HEK293T (cell line): ENCODE results near the gene TXNIP.

ENCODE experiments used
- CTCF ChIA-PET: fragments of 350-600 bp; formaldehyde crosslinking; extraction: SDS; loops from one replicate; lab custom pipeline; 2021; ENCODE audit warnings: antibody characterized with exemption, inconsistent platforms; lab: Yijun Ruan, JAX
- POLR2A ChIA-PET: fragments of 350-600 bp; formaldehyde crosslinking; extraction: SDS; loops from one replicate; lab custom pipeline; 2020; ENCODE audit warnings: antibody characterized with exemption, inconsistent platforms; lab: Yijun Ruan, JAX
- DNase-seq: peaks from one replicate; pipeline ENCODE4 v3.0.0; 2012; ENCODE audit warnings: mixed read lengths; ENCODE audit errors: extremely low spot score
- ARNT ChIP-seq: fragments of 450-650 bp; IDR thresholded peaks from 2 replicates; pipeline ENCODE4 v1.6.1; 2017; ENCODE audit warnings: mild to moderate bottlenecking
- BHLHE40 ChIP-seq: fragments of 450-650 bp; IDR thresholded peaks from 2 replicates; pipeline ENCODE4 v1.6.1; 2016; ENCODE audit warnings: mild to moderate bottlenecking, moderate library complexity, borderline replicate concordance
- CTBP1 ChIP-seq: fragments of 450-650 bp; IDR thresholded peaks from 2 replicates; pipeline ENCODE4 v1.6.1; 2016; ENCODE audit warnings: borderline replicate concordance
- ELF4 ChIP-seq: fragments of 450-650 bp; IDR thresholded peaks from 2 replicates; pipeline ENCODE4 v1.6.1; 2017; ENCODE audit warnings: antibody characterized with exemption
- FOXA1 ChIP-seq: fragments of 450-650 bp; IDR thresholded peaks from 2 replicates; pipeline ENCODE4 v1.6.1; 2016; ENCODE audit warnings: mild to moderate bottlenecking
- FOXK2 ChIP-seq: fragments of 450-650 bp; IDR thresholded peaks from 2 replicates; pipeline ENCODE4 v1.6.1; 2016; ENCODE audit warnings: mild to moderate bottlenecking
- FOXM1 ChIP-seq: fragments of 450-650 bp; IDR thresholded peaks from 2 replicates; pipeline ENCODE4 v1.6.1; 2017; ENCODE audit warnings: mild to moderate bottlenecking, borderline replicate concordance
- HDGF ChIP-seq: fragments of 450-650 bp; IDR thresholded peaks from 2 replicates; pipeline ENCODE4 v1.6.1; 2017; ENCODE audit warnings: antibody characterized with exemption, borderline replicate concordance
- L3MBTL2 ChIP-seq: fragments of 450-650 bp; conservative IDR thresholded peaks from 2 replicates; pipeline ENCODE4 v1.6.1; 2016; ENCODE audit warnings: mild to moderate bottlenecking
- LEF1 ChIP-seq: fragments of 450-650 bp; IDR thresholded peaks from 2 replicates; pipeline ENCODE4 v1.6.1; 2017; ENCODE audit warnings: mild to moderate bottlenecking, borderline replicate concordance
- NFRKB ChIP-seq: fragments of 450-650 bp; IDR thresholded peaks from 2 replicates; pipeline ENCODE4 v1.6.1; 2016; ENCODE audit warnings: mild to moderate bottlenecking, moderate library complexity
- SP1 ChIP-seq: fragments of 450-650 bp; IDR thresholded peaks from 2 replicates; pipeline ENCODE4 v1.6.1; 2017
- SUZ12 ChIP-seq: fragments of 450-650 bp; IDR thresholded peaks from 2 replicates; pipeline ENCODE4 v1.6.1; 2016; ENCODE audit warnings: mild to moderate bottlenecking
- ZNF384 ChIP-seq: fragments of 450-650 bp; IDR thresholded peaks from 2 replicates; pipeline ENCODE4 v1.6.1; 2016
- TF ChIP-seq, protein P1 (sequence below): fragments of 450-650 bp; IDR thresholded peaks from 2 replicates; pipeline ENCODE4 v1.6.1; 2016

Gene TXNIP

DNA sequence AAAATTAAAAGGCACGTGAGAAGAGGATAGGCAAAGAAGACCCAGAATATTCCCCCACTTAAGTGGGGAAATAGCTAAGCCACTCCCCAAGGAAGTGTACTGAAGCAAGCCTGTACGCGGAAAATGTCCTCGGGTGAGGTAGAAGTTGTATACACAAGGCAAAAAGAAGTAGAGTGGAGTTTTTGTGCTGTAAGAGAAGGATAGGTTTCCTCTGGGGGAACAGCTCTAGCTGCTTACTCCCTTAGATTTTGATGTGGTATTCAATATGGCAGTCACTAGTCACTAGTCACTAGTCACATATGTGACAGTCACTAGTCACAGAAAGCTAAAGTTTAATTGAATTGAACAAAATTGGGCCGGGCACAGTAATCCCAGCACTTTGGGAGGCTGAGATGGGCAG lies 7.6 kb downstream of the TXNIP start:
- ChIA-PET CTCF (interaction anchor here (0.7 to 2.8 kb wide), 3 partner anchors 11 to 19 kb away, joined by 3 to 8 read pairs (median 3); no protein-coding TSS in a partner anchor), POLR2A (interaction anchor here (1.0 to 8.2 kb wide), 4 partner anchors 8 to 61 kb away, joined by 3 to 115 read pairs (median 15); partner anchors contain the start of genes ANKRD34A, POLR3GL, RBM8A and TXNIP)
- DNase-seq = no peak
- TF ChIP-seq FOXM1 (no peak), FOXA1 (no peak), ARNT (no peak), ZNF384 (no peak), HDGF (no peak), FOXK2 (no peak), LEF1 (no peak), ELF4 (no peak), SUZ12 (no peak), SP1 (no peak), BHLHE40 (no peak), NFRKB (no peak)
- TF ChIP-seq, protein P1, sequence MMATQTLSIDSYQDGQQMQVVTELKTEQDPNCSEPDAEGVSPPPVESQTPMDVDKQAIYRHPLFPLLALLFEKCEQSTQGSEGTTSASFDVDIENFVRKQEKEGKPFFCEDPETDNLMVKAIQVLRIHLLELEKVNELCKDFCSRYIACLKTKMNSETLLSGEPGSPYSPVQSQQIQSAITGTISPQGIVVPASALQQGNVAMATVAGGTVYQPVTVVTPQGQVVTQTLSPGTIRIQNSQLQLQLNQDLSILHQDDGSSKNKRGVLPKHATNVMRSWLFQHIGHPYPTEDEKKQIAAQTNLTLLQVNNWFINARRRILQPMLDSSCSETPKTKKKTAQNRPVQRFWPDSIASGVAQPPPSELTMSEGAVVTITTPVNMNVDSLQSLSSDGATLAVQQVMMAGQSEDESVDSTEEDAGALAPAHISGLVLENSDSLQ = no peak

DNA sequence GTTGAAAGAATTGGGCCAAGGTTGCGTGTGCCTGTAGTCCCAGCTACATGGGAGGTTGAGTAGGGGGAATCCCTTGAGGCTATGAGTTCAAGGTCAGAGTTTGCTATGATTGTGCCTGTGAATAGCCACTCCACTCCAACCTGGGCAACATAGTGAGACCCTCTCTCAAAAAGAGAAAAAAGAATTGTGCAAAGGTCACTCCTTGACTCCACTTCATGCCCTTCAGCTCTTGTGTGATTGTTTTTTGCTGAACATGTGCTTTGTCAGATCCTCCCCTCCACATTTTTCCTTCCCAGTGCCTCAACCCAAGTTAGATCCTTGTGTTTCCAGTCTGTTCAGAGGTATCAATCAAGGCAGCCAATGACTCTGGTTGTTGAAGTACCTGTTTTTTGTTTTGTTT lies 8.5 kb downstream of the TXNIP start:
- ChIA-PET POLR2A (interaction anchor here (1.0 to 8.2 kb wide), 5 partner anchors 7 to 61 kb away, joined by 3 to 115 read pairs (median 6); partner anchors contain the start of genes ANKRD34A, POLR3GL, RBM8A and TXNIP), CTCF (interaction anchor here (2.8 kb wide), 1 partner anchor 10 kb away, joined by 8 read pairs; no protein-coding TSS in a partner anchor)
- no peak for DNase-seq
- no peak for TF ChIP-seq LEF1
- TF ChIP-seq HDGF = no peak
- TF ChIP-seq ARNT = no peak
- no peak for TF ChIP-seq FOXK2
- TF ChIP-seq FOXM1 = no peak
- no peak for TF ChIP-seq NFRKB
- TF ChIP-seq CTBP1 = no peak
- no peak for TF ChIP-seq FOXA1
- TF ChIP-seq ZNF384 = no peak
- no peak for TF ChIP-seq SP1
- TF ChIP-seq ELF4 = no peak

DNA sequence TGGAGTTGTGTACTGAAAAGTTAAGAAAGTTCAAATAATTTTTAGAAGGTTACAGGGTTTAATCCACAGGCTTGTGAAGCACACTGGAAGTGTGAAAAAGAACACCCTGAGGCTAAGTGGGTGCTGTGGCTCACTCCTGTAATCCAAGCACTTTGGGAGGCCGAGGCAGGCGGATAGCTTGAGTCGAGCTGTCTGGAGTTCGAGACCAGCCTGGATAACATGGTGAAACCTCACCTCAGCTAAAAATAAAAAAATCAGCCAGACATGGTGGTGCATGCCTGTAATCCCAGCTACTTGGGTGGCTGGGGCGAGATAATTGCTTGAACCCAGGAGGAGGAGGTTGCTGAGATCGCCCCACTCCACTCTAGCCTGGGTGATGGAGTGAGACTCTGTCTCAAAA lies 9.8 kb downstream of the TXNIP start:
- no peak for TF ChIP-seq L3MBTL2
- TF ChIP-seq, protein P1 = no peak
- TF ChIP-seq LEF1 = no peak
- no peak for TF ChIP-seq ZNF384
- no peak for TF ChIP-seq SP1
- no peak for TF ChIP-seq SUZ12
- no peak for TF ChIP-seq FOXA1
- TF ChIP-seq FOXK2 = no peak
- TF ChIP-seq FOXM1 = no peak
- no peak for TF ChIP-seq ARNT
- no peak for TF ChIP-seq ELF4
- no peak for TF ChIP-seq NFRKB
- TF ChIP-seq BHLHE40 = no peak
- no peak for TF ChIP-seq CTBP1
- no peak for TF ChIP-seq HDGF
- CTCF ChIA-PET = interaction anchor here (2.8 kb wide), 1 partner anchor 9 kb away, joined by 8 read pairs; no protein-coding TSS in a partner anchor
- DNase-seq = no peak
- POLR2A ChIA-PET = interaction anchor here (1.3 to 8.2 kb wide), 3 partner anchors 6 to 22 kb away, joined by 4 to 115 read pairs (median 24); partner anchors contain the start of genes ANKRD34A, POLR3GL and TXNIP

- CTCF ChIA-PET = interaction anchor here (0.8 to 2.8 kb wide), 2 partner anchors 8 to 58 kb away, joined by 3 to 8 read pairs; partner anchors contain the start of gene RBM8A
- POLR2A ChIA-PET = interaction anchor here (1.2 to 4.2 kb wide), 2 partner anchors 11 to 22 kb away, joined by 3 to 24 read pairs; partner anchors contain the start of genes ANKRD34A, POLR3GL and TXNIP
- no peak for DNase-seq
- TF ChIP-seq ELF4 = no peak
- no peak for TF ChIP-seq FOXA1
- no peak for TF ChIP-seq NFRKB
- TF ChIP-seq BHLHE40 = no peak
- TF ChIP-seq L3MBTL2 = no peak
- peak; percentile 87 for TF ChIP-seq ZNF384
- no peak for TF ChIP-seq ARNT
- no peak for TF ChIP-seq HDGF
These were observed 10.6 kb downstream of the TXNIP start for GRCh38 chr1:145985502-145986439.

DNA sequence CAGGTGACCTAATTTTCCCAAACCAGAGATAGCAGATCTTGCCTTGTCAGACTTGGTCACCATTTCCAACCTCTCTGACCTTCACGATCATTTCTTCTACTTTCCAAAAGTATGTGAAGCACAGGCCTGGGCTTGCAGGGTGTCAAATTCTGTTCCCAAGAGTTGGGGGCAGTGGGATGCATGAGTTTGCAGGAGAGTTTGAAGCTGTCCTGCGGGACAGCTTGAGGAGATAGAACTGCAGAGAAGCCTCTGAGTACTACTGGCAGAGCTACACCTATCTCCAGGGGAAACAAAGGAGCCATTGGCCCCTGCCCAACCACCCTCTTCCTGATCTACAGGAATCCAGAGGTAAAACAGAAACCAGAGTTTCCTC lies 11.3 kb downstream of the TXNIP start:
- DNase-seq = no peak
- ChIA-PET CTCF (interaction anchor here (0.8 kb wide), 1 partner anchor 58 kb away, joined by 3 read pairs; the partner anchor contains the start of gene RBM8A), POLR2A (interaction anchor here (1.2 to 4.2 kb wide), 2 partner anchors 12 to 21 kb away, joined by 3 to 24 read pairs; partner anchors contain the start of genes ANKRD34A, POLR3GL and TXNIP)
- TF ChIP-seq L3MBTL2 (no peak), ELF4 (no peak)

- CTCF ChIA-PET = interaction anchor here (1.5 kb wide), 1 partner anchor 22 kb away, joined by 3 read pairs; no protein-coding TSS in a partner anchor
- POLR2A ChIA-PET = interaction anchor here (0.5 to 8.7 kb wide), 4 partner anchors 6 to 20 kb away, joined by 3 to 115 read pairs (median 3); partner anchors contain the start of genes ANKRD34A and POLR3GL
- TF ChIP-seq BHLHE40 = no peak
- no peak for DNase-seq
These were observed 12.2 kb downstream of the TXNIP start for GRCh38 chr1:145983960-145984830.
